Smooth muscle cell (in vitro differentiated cells): Measurements from ENCODE around the gene C2orf92. TPM values are rescaled to one million over a fixed set of nuclear protein-coding genes. Genes with fewer than 3 reads are reported as not detected.

Experiments used
- DNase-seq: peaks from one replicate; lab custom pipeline; 2025; ENCODE audit not compliant: unreplicated experiment; lab: John Stamatoyannopoulos, UW
- H2AFZ ChIP-seq: fragments of 200-600 bp; sonication (generic); 2 replicates; pipeline ENCODE4 v1.6.0; 2016; ENCODE audit warnings: antibody characterized with exemption, low read depth, mild to moderate bottlenecking
- H3F3A ChIP-seq: fragments of 200-600 bp; sonication (generic); 2 replicates; pipeline ENCODE4 v1.6.0; 2017; ENCODE audit warnings: antibody characterized with exemption, low read depth
- H3K27ac ChIP-seq: fragments of 200-600 bp; sonication (generic); 2 replicates; pipeline ENCODE4 v1.5.1; 2016; ENCODE audit warnings: low read depth, mild to moderate bottlenecking
- H3K27me3 ChIP-seq: fragments of 200-600 bp; sonication (generic); 2 replicates; pipeline ENCODE4 v1.6.1; 2016; ENCODE audit warnings: low read depth, mild to moderate bottlenecking
- H3K36me3 ChIP-seq: fragments of 200-600 bp; sonication (generic); 2 replicates; pipeline ENCODE4 v1.5.1; 2016; ENCODE audit warnings: low read depth
- H3K4me1 ChIP-seq: fragments of 200-600 bp; sonication (generic); 2 replicates; pipeline ENCODE4 v1.5.1; 2016; ENCODE audit warnings: low read depth
- H3K4me2 ChIP-seq: fragments of 200-600 bp; sonication (generic); 2 replicates; pipeline ENCODE4 v1.6.0; 2016; ENCODE audit warnings: mild to moderate bottlenecking
- H3K4me3 ChIP-seq: fragments of 200-600 bp; sonication (generic); 2 replicates; pipeline ENCODE4 v1.5.1; 2016; ENCODE audit warnings: mild to moderate bottlenecking
- H3K79me2 ChIP-seq: fragments of 200-600 bp; sonication (generic); 2 replicates; pipeline ENCODE4 v1.6.0; 2016; ENCODE audit warnings: low read depth, mild to moderate bottlenecking
- H3K9ac ChIP-seq: fragments of 200-600 bp; sonication (generic); 2 replicates; pipeline ENCODE4 v1.6.0; 2016; ENCODE audit warnings: low read depth
- H3K9me3 ChIP-seq: fragments of 200-600 bp; sonication (generic); replicated peaks from 2 replicates; pipeline ENCODE4 v1.5.1; 2016; ENCODE audit warnings: low read depth
- H4K20me1 ChIP-seq: fragments of 200-600 bp; sonication (generic); 2 replicates; pipeline ENCODE4 v1.6.0; 2016; ENCODE audit warnings: low read depth
- WGBS: methylation state at CpG from one replicate; pipeline ENCODE4 v1.1.7; 2016; ENCODE audit warnings: low lambda C conversion rate; 5-methylcytosine and 5-hydroxymethylcytosine counted together
- polyA plus RNA-seq: library from polyadenylated mRNA; unstranded; fragments of >200 nt; fragmentation: Nextera tagmentation; extraction: Ambion mirVana; gene quantifications from 2 replicates; pipeline ENCODE4 v1.2.1, GENCODE V29; 2016
- total RNA-seq: library from RNA; depleted of rRNA; stranded (reverse); fragments of >200 nt; gene quantifications from 2 replicates; pipeline ENCODE4 v1.2.3, GENCODE V29; 2014
- TF ChIP-seq, protein P1 (sequence below): fragments of 200-600 bp; sonication (generic); IDR thresholded peaks from 2 replicates; pipeline ENCODE4 v1.5.1; 2017; ENCODE audit warnings: borderline replicate concordance, mild to moderate bottlenecking, antibody characterized with exemption; ENCODE audit not compliant: insufficient read depth, poor library complexity, severe bottlenecking

C2orf92 gene
- total and polyA plus RNA-seq, 2 experiments from 2014 or later = 1.0 to 7.2 TPM

- no peak overlapping the region for H3K4me3 ChIP-seq
- H3K4me2 ChIP-seq = no peak overlapping the region
- no peaks in the 10 kb centered on the region for H3K79me2 ChIP-seq
- no peak overlapping the region for H2AFZ ChIP-seq
- no peak for DNase-seq
- H3F3A ChIP-seq = no peaks in the 10 kb centered on the region
- H3K27ac ChIP-seq = no peak overlapping the region
- no peaks in the 10 kb centered on the region for H3K36me3 ChIP-seq
- no peaks in the 10 kb centered on the region for H3K4me1 ChIP-seq
- no peaks in the 10 kb centered on the region for H3K27me3 ChIP-seq
- TF ChIP-seq, protein P1, sequence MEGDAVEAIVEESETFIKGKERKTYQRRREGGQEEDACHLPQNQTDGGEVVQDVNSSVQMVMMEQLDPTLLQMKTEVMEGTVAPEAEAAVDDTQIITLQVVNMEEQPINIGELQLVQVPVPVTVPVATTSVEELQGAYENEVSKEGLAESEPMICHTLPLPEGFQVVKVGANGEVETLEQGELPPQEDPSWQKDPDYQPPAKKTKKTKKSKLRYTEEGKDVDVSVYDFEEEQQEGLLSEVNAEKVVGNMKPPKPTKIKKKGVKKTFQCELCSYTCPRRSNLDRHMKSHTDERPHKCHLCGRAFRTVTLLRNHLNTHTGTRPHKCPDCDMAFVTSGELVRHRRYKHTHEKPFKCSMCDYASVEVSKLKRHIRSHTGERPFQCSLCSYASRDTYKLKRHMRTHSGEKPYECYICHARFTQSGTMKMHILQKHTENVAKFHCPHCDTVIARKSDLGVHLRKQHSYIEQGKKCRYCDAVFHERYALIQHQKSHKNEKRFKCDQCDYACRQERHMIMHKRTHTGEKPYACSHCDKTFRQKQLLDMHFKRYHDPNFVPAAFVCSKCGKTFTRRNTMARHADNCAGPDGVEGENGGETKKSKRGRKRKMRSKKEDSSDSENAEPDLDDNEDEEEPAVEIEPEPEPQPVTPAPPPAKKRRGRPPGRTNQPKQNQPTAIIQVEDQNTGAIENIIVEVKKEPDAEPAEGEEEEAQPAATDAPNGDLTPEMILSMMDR = no peak
- 93% methylated on average over 11 of the region's 11 CpGs for WGBS
- H4K20me1 ChIP-seq = no peaks in the 10 kb centered on the region
- H3K9ac ChIP-seq = no peak overlapping the region
- no peaks in the 10 kb centered on the region for H3K9me3 ChIP-seq
Observed at GRCh38 chr2:97712693-97713295, 43.3 kb downstream of the C2orf92 start.

DNA sequence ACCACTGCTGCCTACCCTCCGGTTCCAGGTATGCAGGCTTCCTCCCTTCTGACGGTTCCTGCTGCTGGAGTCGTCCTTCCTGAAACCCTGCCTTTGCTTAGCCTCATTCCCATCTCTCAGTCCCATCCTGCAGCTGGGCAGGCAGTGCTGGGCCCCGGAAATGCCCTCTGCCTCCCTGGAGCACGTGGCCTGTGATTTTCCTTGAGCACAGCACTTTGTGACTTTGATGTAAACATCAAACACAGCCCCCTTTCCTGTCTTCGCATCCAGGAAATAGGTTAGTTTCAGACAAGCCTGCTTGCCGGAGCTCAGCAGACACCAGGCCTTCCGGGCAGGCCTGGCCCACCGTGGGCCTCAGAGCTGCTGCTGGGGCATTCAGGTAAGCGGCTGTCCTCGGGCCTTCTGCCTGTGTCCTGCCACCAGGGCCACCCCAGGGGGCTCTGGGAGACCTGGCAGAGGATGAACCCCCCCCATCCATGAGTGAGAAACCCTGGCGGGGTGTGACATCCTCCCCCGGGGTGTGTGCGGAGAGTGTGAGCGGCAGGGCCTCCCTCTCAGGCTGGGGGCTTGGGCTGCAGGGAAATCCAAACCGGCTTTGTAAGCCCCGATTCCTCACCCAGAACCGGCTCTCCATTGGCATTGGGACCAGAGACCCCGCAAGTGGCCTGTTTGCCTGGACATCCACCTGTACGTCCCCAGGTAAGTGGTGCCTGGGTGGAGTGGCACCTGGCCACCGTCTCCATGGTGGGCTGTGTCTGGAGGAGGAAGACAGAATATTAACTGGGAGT, 44.0 kb downstream of the C2orf92 start, which contains the start of gene ZAP70:
Gene ZAP70, plus strand, starts transcription at position 281 of the 788 bp plus-strand sequence. CDS start 10,461 bp downstream, outside the sequence.
- no peak within 1 kb of the TSS for H3K4me2 ChIP-seq
- no peaks in the 10 kb centered on the region for H3K9me3 ChIP-seq
- TF ChIP-seq, protein P1 = no peak
- no peaks in the 10 kb centered on the region for H4K20me1 ChIP-seq
- H3K4me3 ChIP-seq = no peak within 1 kb of the TSS
- H3K79me2 ChIP-seq = no peaks in the 10 kb centered on the region
- WGBS = 83% methylated on average over 21 of the region's 21 CpGs
- no peak for DNase-seq
- no peaks in the 10 kb centered on the region for H3F3A ChIP-seq
- H2AFZ ChIP-seq = no peak within 1 kb of the TSS
- no peaks in the 10 kb centered on the region for H3K27me3 ChIP-seq
- no peak within 1 kb of the TSS for H3K27ac ChIP-seq
- H3K36me3 ChIP-seq = no peaks in the 10 kb centered on the region
- no peaks in the 10 kb centered on the region for H3K4me1 ChIP-seq
- no peak within 1 kb of the TSS for H3K9ac ChIP-seq

DNA sequence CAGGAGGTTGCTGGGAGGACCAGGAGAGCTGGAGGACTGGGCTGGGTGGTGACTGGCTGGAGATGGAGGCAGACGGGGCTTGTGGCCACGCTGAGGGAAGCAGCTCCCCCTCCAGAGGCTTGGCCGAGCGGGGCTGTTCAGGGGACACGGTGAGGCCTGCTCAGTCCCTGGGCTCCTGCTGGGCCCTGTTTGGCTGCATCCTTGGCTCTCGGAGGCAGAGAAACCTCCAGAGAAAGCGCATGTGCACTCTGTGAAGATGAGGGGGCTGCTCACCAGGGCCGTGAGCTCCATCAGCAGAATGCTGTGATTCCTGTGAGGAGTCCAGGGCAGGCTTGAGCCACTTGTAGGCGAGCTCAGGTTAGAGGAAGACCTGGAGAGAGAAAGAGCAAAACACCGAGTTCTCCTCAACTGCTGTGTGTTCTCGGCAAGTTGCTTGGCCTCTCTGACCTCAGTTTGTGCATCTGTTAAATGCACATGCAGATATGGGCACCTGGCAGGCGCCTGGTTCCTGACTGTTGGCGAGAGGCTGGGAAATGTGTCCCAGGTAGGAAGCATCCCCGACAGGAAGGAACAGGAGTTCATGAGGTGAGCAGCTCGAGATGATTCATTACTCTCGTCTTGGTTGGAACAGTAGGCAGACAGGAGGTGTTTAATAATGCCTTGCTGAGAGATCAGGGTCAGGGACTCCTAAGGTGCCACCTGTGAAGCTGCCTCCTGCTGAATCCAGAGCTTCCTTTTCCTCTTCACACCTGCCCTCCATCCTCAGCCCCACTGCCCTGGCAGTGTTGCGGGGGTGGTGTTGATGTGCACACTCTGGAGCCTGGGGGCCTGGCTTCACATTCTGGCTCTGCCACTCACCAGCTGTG, 44.8 kb downstream of the C2orf92 start:
- Histone ChIP-seq H2AFZ (no peak overlapping the region), H3K4me3 (no peak overlapping the region), H3K4me1 (no peaks in the 10 kb centered on the region), H3F3A (no peaks in the 10 kb centered on the region), H3K27me3 (no peaks in the 10 kb centered on the region), H3K9ac (no peak overlapping the region), H3K4me2 (no peak overlapping the region), H3K9me3 (no peaks in the 10 kb centered on the region), H3K27ac (no peak overlapping the region), H3K79me2 (no peaks in the 10 kb centered on the region), H3K36me3 (no peaks in the 10 kb centered on the region), H4K20me1 (no peaks in the 10 kb centered on the region)
- no peak for DNase-seq
- TF ChIP-seq, protein P1 = no peak
- 87% methylated on average over 17 of the region's 17 CpGs for WGBS
